ENCODE data around the gene GRP.

The GRP gene

DNA sequence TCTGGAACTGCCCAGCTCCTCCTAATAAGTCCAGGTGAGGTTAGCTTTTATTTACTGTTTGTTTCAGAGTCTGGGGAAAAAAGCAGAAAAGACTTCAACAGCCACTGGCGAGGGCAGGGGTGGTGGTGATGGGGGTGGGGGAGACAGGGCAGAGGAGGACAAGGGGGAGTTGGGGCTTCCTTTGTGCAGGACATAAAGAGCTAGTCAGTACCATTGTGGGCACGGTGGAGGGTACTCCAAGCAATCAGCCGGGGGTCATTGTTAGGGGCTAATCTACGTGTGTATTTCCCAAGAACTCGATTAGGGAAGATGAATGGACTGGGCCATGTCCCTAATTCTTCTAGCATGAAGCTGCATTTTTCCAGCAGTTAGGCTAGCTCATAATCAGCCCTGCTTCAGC, 56.1 kb downstream of the GRP start:
- no peak for DNase-seq (ENCODE audit: low read depth)
- no peak overlapping the region for H3K4me3 ChIP-seq (ENCODE audit: low read depth, low read length)
- TF ChIP-seq CTCF (conservative IDR thresholded peaks at IDR 0.05; ENCODE audit: low read depth, low read length) = no peak

GRCh38 chr18:59278793-59279192, 58.8 kb downstream of the GRP start:
- TF ChIP-seq CTCF (conservative IDR thresholded peaks at IDR 0.05; ENCODE audit: low read depth, low read length) = no peak
- no peak overlapping the region for H3K4me3 ChIP-seq (ENCODE audit: low read depth, low read length)
- DNase-seq (ENCODE audit: low read depth) = no peak

DNA sequence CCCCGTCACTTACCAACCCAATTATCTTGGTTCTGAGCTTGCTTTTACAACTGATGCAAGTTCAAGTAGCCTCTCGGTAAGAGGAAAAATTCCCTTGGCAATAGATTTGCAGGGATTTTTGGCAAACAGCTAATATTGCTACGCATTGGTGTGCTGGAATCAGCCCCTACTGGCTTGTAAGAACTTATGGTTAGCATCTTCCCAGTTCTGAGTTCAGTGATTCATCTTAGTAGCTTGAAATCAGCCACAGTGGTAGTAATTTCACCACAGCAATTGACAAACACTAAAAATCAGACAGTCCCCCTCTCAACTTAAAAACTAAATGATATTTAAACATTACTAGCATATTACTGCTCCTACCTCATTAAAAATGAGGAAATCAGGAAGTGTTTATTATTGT, 59.2 kb downstream of the GRP start:
- DNase-seq (ENCODE audit: low read depth) = no peak
- no peak overlapping the region for H3K4me3 ChIP-seq (ENCODE audit: low read depth, low read length)
- no peak for TF ChIP-seq CTCF (conservative IDR thresholded peaks at IDR 0.05; ENCODE audit: low read depth, low read length)

DNA sequence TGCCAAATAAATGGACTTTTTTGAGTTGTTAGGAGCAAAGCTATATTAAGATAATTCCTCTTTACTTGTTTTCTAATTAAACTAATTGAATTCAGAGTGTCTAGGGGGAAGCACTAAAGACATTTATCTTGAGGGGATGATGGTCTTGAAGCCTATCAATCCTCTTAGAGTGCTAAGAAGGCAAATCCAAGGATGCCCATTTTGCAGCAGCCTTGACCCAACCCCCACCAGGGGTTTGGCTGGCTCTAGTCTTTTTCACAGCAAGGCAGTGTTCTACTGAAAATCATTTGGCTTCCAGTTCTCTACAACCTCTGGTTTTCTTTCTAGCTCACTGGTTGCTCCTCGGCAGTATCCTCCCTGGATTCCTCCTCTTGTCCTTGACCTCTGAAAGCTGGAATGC, 59.8 kb downstream of the GRP start:
- no peak for DNase-seq (ENCODE audit: low read depth)
- no peak overlapping the region for H3K4me3 ChIP-seq (ENCODE audit: low read depth, low read length)
- no peak for TF ChIP-seq CTCF (conservative IDR thresholded peaks at IDR 0.05; ENCODE audit: low read depth, low read length)
